Activated T-helper 1 cell treated with anti-CD3 and anti-CD28 coated beads, Interleukin-12 subunit alpha, Interleukin-12 subunit beta, Interleukin-2, Interleukin-4 antibody, amounts not matched to agents 30 ng/mL and 10 ng/mL and 1 ng/mL, durations not matched to agents 14 hours and 24 hours and 36 hours (primary cell): Measurements from ENCODE around the gene RASL11A. TPM values are rescaled to one million over a fixed set of nuclear protein-coding genes. Genes with fewer than 3 reads are reported as not detected.

ENCODE experiments used
- DNase-seq: peaks from one replicate; pipeline ENCODE4 v3.0.0; 2021; ENCODE audit warnings: low spot score
- H3K27ac Mint-ChIP-seq: one replicate; pipeline ENCODE4 v1.8.0; 2021; ENCODE audit warnings: mild to moderate bottlenecking, mixed read lengths
- H3K27me3 Mint-ChIP-seq: one replicate; pipeline ENCODE4 v1.8.0; 2022; ENCODE audit warnings: mild to moderate bottlenecking, moderate library complexity, mixed read lengths; ENCODE audit not compliant: insufficient read depth
- H3K36me3 Mint-ChIP-seq: one replicate; pipeline ENCODE4 v1.8.0; 2021; ENCODE audit warnings: low read depth, mixed read lengths
- H3K4me1 Mint-ChIP-seq: one replicate; pipeline ENCODE4 v1.8.0; 2021; ENCODE audit warnings: low read depth, mixed read lengths
- H3K4me3 Mint-ChIP-seq: one replicate; pipeline ENCODE4 v1.8.0; 2021; ENCODE audit warnings: mild to moderate bottlenecking, moderate library complexity, mixed read lengths
- H3K9me3 Mint-ChIP-seq: one replicate; pipeline ENCODE4 v1.8.0; 2021; ENCODE audit warnings: mixed read lengths
- intact Hi-C: fragments of 100-400 bp; cut with micrococcal nuclease; formaldehyde crosslinking; loops from one replicate; pipeline ENCODE4 v1.15.1; 2024
- total RNA-seq: library from RNA; stranded (reverse); gene quantifications from 2 replicates; pipeline ENCODE4 v1.2.3, GENCODE V29; 2022

Gene RASL11A
- total RNA-seq, 1 donor from 2014 or later: 1.9 TPM

DNA sequence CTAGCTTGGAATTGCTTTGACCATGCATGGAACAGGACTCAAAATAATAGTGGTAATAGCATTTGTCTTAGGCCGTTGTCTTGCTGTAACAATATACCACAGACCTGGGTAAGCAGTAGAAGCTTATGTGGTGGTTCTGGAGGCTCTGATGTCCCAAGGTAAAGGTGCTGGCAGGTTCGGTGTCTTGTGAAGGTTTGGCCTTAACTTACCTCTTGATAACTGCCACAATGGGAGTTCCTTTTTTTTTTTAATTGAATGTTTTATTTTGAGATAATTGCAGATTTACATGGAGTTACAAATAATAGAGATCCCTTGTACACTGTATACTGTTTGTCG lies 13.4 kb upstream of the RASL11A start:
- intact Hi-C loops: no loop called here
- H3K27ac Mint-ChIP-seq: no peak overlapping the region
- peaks cover 58% of the 10 kb centered on the region for H3K4me1 Mint-ChIP-seq
- DNase-seq: no peak
- no peak overlapping the region for H3K4me3 Mint-ChIP-seq
- H3K9me3 Mint-ChIP-seq: no peaks in the 10 kb centered on the region
- no peaks in the 10 kb centered on the region for H3K27me3 Mint-ChIP-seq
- peaks cover 77% of the 10 kb centered on the region for H3K36me3 Mint-ChIP-seq

DNA sequence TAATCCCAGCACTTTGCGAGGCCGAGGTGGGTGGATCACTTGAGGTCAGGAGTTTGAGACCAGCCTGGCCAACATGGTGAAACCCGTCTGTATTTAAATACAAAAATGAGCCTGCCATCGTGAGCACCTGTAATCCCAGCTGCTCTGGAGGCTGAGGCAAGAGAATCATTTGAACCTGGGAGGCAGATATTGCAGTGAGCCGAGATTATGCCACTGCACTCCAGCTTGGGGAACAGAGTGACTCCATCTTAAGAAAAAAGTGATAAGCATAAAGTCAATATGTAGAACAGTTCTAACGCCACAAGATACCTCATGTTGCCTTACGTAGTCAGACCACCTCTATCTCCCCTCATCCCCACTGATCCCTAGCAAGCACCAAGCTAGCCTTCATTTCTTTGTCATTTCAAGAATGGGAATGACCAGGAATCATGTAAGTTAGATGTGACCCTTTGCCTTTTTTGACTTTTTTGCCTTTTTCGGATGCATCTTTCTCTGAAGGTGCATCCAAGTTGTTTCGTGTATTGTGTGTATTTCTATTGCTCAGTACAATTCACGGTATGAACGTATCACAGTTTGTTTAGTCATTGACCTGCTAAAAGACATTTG lies 12.9 kb upstream of the RASL11A start:
- Mint-ChIP-seq H3K4me1 (peaks cover 56% of the 10 kb centered on the region), H3K9me3 (no peaks in the 10 kb centered on the region), H3K27me3 (no peaks in the 10 kb centered on the region), H3K36me3 (peaks cover 73% of the 10 kb centered on the region), H3K4me3 (no peak overlapping the region), H3K27ac (peak overlapping the region; percentile 18)
- intact Hi-C loops: no loop called here
- DNase-seq: no peak

DNA sequence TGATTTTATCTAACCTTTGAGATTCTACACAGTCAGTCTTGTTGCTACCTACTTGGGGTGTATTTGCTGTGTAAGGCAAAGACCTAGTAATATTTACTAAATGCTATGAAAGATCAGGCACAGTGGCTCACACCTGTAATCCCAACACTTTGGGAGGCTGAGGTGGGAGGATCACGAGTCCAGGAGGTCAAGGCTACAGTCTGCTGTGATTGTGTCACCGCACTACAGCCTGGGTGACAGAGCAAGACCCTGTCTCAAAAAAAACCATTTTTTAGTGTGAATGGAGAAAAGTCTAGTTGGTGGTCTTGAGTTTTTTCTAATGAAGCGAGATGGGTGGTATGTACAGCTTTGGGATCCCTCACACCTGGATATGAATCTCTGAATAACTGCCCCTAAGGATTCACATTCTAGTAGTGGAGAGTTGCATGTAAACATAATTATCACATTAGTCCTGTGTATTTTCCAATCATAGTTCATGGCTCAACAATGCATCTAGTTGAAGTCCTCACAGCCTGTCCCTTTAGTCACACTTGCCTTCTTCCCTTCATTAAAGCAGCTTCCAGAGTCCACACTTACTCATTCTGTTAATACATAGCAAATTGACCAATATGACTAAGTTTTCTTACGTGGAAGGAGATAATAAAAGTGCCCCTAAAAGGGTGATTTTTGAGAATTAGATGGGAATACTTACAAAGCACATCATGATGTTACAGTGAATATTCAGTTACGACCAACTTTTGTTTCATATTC lies 11.8 kb upstream of the RASL11A start:
- Mint-ChIP-seq H3K36me3 (peaks cover 62% of the 10 kb centered on the region), H3K4me1 (peaks cover 46% of the 10 kb centered on the region), H3K4me3 (no peak overlapping the region), H3K9me3 (no peaks in the 10 kb centered on the region), H3K27me3 (no peaks in the 10 kb centered on the region), H3K27ac (peak overlapping the region; percentile 9)
- intact Hi-C loops: no loop called here
- DNase-seq: no peak

DNA sequence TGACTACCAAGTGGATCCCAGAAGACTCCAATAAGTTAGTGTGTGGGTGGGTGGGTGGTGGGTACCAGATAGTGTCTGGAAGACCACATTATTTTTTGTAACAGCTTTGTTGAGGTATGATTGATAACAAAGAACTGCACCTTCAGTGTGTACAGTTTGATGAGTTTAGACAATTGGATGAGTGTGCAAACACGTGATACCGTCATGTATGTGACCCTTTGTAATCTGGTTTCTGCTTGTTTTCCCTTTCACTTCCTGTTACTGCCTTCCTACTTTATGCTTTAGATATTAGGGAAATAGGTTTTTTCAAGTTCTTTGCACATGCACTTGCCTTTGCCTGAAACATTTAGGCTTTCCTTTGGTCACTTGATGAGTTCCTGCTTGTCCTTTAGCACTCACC lies 10.8 kb upstream of the RASL11A start:
- Mint-ChIP-seq H3K9me3 (no peaks in the 10 kb centered on the region), H3K4me3 (no peak overlapping the region), H3K36me3 (peaks cover 53% of the 10 kb centered on the region), H3K4me1 (peaks cover 38% of the 10 kb centered on the region), H3K27ac (peak overlapping the region; percentile 14), H3K27me3 (no peaks in the 10 kb centered on the region)
- DNase-seq: no peak
- intact Hi-C loops: loop anchor here (1.0 kb wide), 1 partner anchor 10 kb away; the partner anchor contains the start of gene RASL11A

DNA sequence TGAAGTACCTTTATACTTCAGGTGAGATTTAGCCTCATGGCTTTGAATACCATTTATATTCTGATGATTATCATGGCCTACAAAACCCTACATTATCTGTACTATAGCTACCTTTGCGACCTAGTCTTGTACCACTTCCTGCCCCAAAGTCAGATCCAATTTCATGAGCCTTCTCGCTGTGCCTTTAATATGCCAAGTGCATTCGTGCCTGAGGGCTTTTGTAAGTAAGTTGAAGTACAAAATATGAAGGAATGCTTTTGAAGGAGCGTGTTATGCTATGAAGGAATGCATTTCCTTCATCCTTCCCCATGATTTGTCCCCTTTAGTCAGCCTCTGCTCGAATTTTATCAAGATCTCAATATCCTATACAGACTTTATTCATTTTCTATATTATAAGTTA lies 9.2 kb upstream of the RASL11A start:
- Mint-ChIP-seq H3K4me1 (peaks cover 35% of the 10 kb centered on the region), H3K36me3 (peaks cover 43% of the 10 kb centered on the region), H3K27me3 (no peaks in the 10 kb centered on the region), H3K27ac (no peak overlapping the region), H3K9me3 (no peaks in the 10 kb centered on the region), H3K4me3 (no peak overlapping the region)
- intact Hi-C loops: no loop called here
- no peak for DNase-seq

DNA sequence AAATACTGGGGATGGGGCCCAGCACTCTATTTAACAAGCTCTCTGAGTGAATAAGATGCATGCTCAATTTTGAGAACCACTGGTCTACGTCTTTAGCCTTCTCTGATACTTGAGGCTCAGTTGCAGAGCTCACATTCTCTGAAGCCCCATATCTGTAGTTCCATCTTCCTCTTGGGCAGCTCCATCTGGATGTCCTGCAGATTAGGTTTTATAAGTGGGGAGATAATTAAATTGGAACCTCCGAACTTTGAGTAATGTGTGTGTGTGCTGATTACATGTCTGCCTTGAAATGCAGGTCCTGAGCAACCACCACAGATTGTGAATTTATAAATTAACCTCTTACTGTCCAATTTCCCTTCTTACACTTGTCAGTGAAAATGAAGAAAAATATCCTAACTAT lies 7.2 kb upstream of the RASL11A start:
- H3K4me3 Mint-ChIP-seq: no peak overlapping the region
- H3K27me3 Mint-ChIP-seq: peaks cover 5% of the 10 kb centered on the region
- intact Hi-C loops: no loop called here
- H3K9me3 Mint-ChIP-seq: no peaks in the 10 kb centered on the region
- H3K36me3 Mint-ChIP-seq: peaks cover 27% of the 10 kb centered on the region
- H3K4me1 Mint-ChIP-seq: peaks cover 26% of the 10 kb centered on the region
- H3K27ac Mint-ChIP-seq: no peak overlapping the region
- no peak for DNase-seq

DNA sequence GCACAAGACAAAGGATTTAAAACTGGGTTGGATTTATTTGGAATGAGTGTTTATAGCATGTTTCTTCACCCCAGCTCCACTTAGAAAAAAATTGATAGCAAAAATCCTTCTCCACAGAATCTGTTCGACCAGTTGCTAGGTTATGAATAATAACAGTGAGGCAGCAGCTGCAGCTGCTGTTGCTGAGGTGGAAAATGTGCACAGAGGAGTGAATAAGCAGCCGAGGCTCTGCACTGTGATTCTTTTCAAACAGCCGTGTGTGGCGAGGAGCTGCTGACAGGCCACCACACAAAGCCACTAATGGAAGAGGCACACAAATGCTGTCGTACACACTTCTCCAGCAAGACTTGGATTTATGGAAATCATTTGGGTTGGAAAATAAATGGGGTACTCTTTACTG lies 6.4 kb upstream of the RASL11A start:
- Mint-ChIP-seq H3K4me3 (no peak overlapping the region), H3K4me1 (peaks cover 18% of the 10 kb centered on the region), H3K27ac (peak overlapping the region; percentile 29)

DNA sequence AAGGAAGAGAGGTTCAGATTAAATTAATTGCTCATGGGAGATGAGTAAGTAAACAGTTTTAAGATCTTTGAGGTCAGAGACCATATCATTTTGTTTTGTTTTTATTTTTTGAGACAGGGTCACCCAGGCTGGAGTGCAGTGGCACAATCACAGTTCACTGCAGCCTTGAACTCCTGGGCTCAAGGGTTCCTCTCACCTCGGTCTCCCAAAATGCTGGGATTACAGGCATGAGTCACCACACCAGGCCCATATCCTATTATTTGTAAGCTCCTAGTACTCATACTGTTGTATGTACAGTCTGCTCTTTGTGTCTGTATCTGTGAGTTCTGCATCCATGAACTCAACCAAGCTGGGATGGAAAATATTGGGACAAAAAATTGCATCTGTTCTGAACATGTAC lies 6.0 kb upstream of the RASL11A start:
- Mint-ChIP-seq H3K4me3 (no peak overlapping the region), H3K9me3 (no peaks in the 10 kb centered on the region), H3K36me3 (peaks cover 15% of the 10 kb centered on the region), H3K27ac (no peak overlapping the region), H3K4me1 (peaks cover 14% of the 10 kb centered on the region), H3K27me3 (peaks cover 7% of the 10 kb centered on the region)
- intact Hi-C loops: no loop called here
- no peak for DNase-seq

More for the DNA sequence above, 6.4 kb upstream of the RASL11A start:
- Mint-ChIP-seq H3K9me3 (no peaks in the 10 kb centered on the region), H3K36me3 (peaks cover 20% of the 10 kb centered on the region), H3K27me3 (peaks cover 7% of the 10 kb centered on the region)
- DNase-seq: no peak
- intact Hi-C loops: no loop called here

DNA sequence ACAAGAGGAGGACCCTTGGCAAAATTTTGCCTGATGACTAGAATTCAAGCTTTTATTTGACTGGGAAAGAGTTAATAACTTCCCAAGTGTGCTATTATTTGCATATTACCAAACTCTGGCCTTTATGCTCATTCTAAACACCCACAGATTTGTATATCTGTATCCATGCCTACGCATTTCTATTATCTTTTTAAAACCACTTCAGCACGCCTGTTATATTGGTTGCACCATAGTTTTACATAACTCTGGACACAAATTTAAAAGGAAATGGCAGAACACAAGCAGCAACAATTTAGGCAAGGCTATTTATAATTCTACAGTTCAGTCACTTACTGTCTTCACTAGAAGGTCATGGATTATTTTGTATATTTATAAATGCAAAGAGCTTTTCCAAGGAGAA lies 3.7 kb upstream of the RASL11A start:
- peaks cover 13% of the 10 kb centered on the region for H3K27me3 Mint-ChIP-seq
- intact Hi-C loops: no loop called here
- H3K4me1 Mint-ChIP-seq: peaks cover 11% of the 10 kb centered on the region
- H3K9me3 Mint-ChIP-seq: no peaks in the 10 kb centered on the region
- DNase-seq: no peak
- no peak overlapping the region for H3K27ac Mint-ChIP-seq
- H3K36me3 Mint-ChIP-seq: peaks cover 1% of the 10 kb centered on the region
- no peak overlapping the region for H3K4me3 Mint-ChIP-seq

DNA sequence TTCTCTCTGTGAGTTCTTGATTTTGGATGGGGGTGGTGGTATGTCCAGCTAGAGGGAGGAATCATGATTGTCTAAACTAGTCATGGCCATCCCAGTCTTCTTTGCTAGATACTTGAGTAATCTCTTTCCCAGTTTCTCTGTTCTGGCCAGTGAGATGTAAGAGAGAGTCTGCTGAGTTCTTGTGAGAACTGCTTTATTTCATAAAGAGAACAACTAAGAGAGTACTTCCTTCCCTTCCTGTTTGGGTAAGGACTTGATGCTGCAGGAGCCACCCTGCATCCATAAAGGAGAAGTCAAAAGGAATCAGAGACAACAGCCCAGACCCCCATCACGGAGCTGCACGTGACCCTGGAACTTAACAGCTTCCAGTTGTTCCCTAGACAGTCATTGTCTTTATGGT lies 3.0 kb upstream of the RASL11A start:
- H3K27ac Mint-ChIP-seq: no peak overlapping the region
- peaks cover 18% of the 10 kb centered on the region for H3K27me3 Mint-ChIP-seq
- no peaks in the 10 kb centered on the region for H3K9me3 Mint-ChIP-seq
- peaks cover 11% of the 10 kb centered on the region for H3K4me1 Mint-ChIP-seq
- DNase-seq: no peak
- peaks cover under 1% of the 10 kb centered on the region for H3K36me3 Mint-ChIP-seq
- intact Hi-C loops: no loop called here
- no peak overlapping the region for H3K4me3 Mint-ChIP-seq

DNA sequence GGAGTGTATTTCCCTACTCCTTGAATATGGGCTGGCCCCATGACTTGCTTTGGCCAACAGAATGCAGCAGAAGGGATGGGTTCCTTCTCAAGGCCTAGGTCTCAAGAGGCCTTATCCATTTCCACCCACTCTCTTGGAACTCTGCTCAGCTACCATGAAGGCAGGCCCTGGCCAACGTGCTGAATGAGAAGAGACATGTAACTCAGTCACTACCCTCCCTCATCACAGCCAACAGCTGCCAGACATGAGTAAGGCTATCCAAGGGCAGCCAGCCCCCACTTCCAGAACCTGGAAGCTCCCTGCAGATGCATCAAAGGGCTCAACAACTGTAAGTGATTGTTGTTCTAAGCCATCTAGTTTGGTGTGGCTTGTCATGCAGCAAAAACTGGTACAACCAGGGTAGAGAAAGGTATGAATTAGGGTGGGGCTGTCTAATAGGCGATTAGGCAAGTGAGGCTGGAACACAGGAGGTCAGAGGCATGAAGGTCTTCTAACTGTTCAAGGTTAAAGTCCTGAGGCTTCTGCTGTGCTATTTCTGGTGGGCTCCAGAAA lies 1.4 kb upstream of the RASL11A start:
- no peak overlapping the region for H3K27ac Mint-ChIP-seq
- no peak for DNase-seq
- peaks cover 27% of the 10 kb centered on the region for H3K27me3 Mint-ChIP-seq
- no peaks in the 10 kb centered on the region for H3K36me3 Mint-ChIP-seq
- no peaks in the 10 kb centered on the region for H3K9me3 Mint-ChIP-seq
- intact Hi-C loops: no loop called here
- no peak overlapping the region for H3K4me3 Mint-ChIP-seq
- peaks cover 11% of the 10 kb centered on the region for H3K4me1 Mint-ChIP-seq

DNA sequence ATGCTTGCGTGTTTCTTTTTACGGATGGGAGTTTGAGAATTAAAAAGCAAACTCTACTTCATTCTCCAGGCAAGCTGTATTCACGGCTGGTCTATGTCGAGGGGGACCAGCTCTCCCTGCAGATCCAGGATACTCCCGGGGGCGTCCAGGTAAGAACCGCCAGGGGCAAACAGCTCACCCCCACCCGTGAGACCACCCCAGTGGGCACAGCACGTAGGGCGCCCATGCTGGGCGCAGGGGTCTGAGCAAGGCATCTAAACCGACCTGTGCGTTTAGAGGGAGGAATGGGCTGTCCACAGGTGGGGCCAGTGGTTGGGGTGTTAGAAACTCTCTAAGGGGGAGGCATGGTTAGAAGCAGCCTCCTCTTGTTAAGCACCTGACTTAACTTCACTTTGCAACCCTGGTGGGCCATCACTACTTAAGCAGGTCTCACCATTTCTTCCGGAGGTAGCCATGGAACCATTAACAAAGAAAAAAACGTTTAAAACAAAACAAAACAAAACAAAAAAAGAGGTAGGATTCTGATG lies 1.0 kb downstream of the RASL11A start:
- Mint-ChIP-seq H3K4me3 (peak overlapping the region; percentile 89), H3K36me3 (no peaks in the 10 kb centered on the region), H3K9me3 (no peaks in the 10 kb centered on the region), H3K27me3 (peaks cover 45% of the 10 kb centered on the region), H3K4me1 (peaks cover 11% of the 10 kb centered on the region), H3K27ac (peak overlapping the region; percentile 24)
- intact Hi-C loops: loop anchor here (1.0 to 5.0 kb wide), 5 partner anchors 81 to 351 kb away; partner anchors contain the start of genes LNX2, POLR1D and USP12
- DNase-seq: no peak
